Panc1 (cell line): Measurements from ENCODE around the gene CYP24A1.

Source experiments
- POLR2AphosphoS5 ChIP-seq: IDR thresholded peaks from 2 replicates; pipeline ENCODE4 v1.6.1; 2012; ENCODE audit warnings: mild to moderate bottlenecking, low read depth, low read length, moderate library complexity
- TF ChIP-seq, protein P1 (sequence below): fragments of 450-650 bp; IDR thresholded peaks from 2 replicates; pipeline ENCODE4 v1.5.1; 2017; ENCODE audit warnings: mild to moderate bottlenecking
- TF ChIP-seq, protein P2 (sequence below), 2 experiments: IDR thresholded peaks; 2 replicates each; pipeline ENCODE4 v1.6.1; 2011 to 2012; ENCODE audit warnings: low read depth in 2 of 2, control low read depth in 1 of 2, low read length in 1 of 2, mild to moderate bottlenecking in 1 of 2, moderate library complexity in 1 of 2; ENCODE audit not compliant: insufficient read depth in 1 of 2

DNA sequence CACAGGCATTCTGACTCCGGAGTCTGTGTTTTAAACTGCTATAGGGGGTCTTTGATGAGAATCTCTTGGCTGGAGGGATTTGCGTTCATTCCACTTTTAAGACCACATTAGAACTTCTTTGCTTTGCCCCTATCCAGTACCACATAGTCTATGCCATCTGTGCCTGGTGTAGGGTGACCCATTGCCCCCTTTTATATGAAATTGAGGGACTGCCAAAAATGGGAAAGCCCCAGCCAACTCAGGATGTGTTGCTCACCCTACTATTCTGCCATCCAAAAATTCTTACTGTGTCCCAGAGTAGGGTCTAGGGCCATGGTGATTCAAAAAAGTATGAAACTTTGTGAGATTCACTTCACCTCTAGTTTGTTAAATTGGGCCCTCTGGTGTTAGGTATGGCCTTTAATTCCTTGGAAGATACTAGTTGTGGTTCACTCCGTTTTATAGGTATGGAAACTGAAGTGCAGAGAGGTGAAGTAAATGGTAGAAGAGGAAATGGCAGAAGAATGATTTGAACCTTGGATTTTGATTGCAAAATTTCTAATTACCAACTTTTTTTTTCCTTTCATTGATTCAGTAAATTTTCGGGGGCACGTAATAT is 35.5 kb upstream of the CYP24A1 start:
- TF ChIP-seq, protein P1, sequence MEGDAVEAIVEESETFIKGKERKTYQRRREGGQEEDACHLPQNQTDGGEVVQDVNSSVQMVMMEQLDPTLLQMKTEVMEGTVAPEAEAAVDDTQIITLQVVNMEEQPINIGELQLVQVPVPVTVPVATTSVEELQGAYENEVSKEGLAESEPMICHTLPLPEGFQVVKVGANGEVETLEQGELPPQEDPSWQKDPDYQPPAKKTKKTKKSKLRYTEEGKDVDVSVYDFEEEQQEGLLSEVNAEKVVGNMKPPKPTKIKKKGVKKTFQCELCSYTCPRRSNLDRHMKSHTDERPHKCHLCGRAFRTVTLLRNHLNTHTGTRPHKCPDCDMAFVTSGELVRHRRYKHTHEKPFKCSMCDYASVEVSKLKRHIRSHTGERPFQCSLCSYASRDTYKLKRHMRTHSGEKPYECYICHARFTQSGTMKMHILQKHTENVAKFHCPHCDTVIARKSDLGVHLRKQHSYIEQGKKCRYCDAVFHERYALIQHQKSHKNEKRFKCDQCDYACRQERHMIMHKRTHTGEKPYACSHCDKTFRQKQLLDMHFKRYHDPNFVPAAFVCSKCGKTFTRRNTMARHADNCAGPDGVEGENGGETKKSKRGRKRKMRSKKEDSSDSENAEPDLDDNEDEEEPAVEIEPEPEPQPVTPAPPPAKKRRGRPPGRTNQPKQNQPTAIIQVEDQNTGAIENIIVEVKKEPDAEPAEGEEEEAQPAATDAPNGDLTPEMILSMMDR = peak; percentile 26; the same call in 1 of the 2 replicates
- TF ChIP-seq POLR2AphosphoS5 = no peak
- TF ChIP-seq, protein P2, sequence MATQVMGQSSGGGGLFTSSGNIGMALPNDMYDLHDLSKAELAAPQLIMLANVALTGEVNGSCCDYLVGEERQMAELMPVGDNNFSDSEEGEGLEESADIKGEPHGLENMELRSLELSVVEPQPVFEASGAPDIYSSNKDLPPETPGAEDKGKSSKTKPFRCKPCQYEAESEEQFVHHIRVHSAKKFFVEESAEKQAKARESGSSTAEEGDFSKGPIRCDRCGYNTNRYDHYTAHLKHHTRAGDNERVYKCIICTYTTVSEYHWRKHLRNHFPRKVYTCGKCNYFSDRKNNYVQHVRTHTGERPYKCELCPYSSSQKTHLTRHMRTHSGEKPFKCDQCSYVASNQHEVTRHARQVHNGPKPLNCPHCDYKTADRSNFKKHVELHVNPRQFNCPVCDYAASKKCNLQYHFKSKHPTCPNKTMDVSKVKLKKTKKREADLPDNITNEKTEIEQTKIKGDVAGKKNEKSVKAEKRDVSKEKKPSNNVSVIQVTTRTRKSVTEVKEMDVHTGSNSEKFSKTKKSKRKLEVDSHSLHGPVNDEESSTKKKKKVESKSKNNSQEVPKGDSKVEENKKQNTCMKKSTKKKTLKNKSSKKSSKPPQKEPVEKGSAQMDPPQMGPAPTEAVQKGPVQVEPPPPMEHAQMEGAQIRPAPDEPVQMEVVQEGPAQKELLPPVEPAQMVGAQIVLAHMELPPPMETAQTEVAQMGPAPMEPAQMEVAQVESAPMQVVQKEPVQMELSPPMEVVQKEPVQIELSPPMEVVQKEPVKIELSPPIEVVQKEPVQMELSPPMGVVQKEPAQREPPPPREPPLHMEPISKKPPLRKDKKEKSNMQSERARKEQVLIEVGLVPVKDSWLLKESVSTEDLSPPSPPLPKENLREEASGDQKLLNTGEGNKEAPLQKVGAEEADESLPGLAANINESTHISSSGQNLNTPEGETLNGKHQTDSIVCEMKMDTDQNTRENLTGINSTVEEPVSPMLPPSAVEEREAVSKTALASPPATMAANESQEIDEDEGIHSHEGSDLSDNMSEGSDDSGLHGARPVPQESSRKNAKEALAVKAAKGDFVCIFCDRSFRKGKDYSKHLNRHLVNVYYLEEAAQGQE (IDR thresholded peaks at IDR 0.05; ENCODE audit: insufficient read depth in 1 of 2, low read depth in 2 of 2, low read length in 1 of 2) = no peak
